ENCODE measurements around the gene KCNH1. TPM values are rescaled to one million over a fixed set of nuclear protein-coding genes. Genes with fewer than 3 reads are reported as not detected.

Gene KCNH1
- total RNA-seq, 1 experiment from 2014 or later = 0.17 TPM

- TF ChIP-seq ZNF512 (CRISPR knock-in tag; IDR thresholded peaks at IDR 0.05; ENCODE audit: borderline replicate concordance) (no peak), SOX15 (CRISPR knock-in tag; IDR thresholded peaks at IDR 0.05) (no peak), ZNF232 (CRISPR knock-in tag; IDR thresholded peaks at IDR 0.05) (no peak), ZNF263 (CRISPR knock-in tag; IDR thresholded peaks at IDR 0.05; ENCODE audit: low read depth) (no peak), ZNF317 (CRISPR knock-in tag; IDR thresholded peaks at IDR 0.05; ENCODE audit: borderline replicate concordance, low read depth) (no peak), ZNF416 (CRISPR knock-in tag; IDR thresholded peaks at IDR 0.05) (no peak), ATF1 (CRISPR knock-in tag; IDR thresholded peaks at IDR 0.05) (no peak), AFF4 (CRISPR knock-in tag; IDR thresholded peaks at IDR 0.05; ENCODE audit: borderline replicate concordance) (no peak), TEAD4 (CRISPR knock-in tag; IDR thresholded peaks at IDR 0.05) (no peak)
- no peaks in the 10 kb centered on the region for H3K9me3 Mint-ChIP-seq
- no peak overlapping the region for H3K27ac Mint-ChIP-seq
- no peaks in the 10 kb centered on the region for H3K36me3 Mint-ChIP-seq
- H3K27me3 Mint-ChIP-seq (ENCODE audit: low read depth) = no peaks in the 10 kb centered on the region
- ATAC-seq (no peak), DNase-seq (ENCODE audit: low spot score) (no peak)
- ChIA-PET CTCF (no interaction called here), POLR2A (no interaction called here)
- H3K4me1 Mint-ChIP-seq = no peaks in the 10 kb centered on the region
- no peak overlapping the region for H3K4me3 Mint-ChIP-seq
Measured at GRCh38 chr1:210910020-210910575, 223.8 kb downstream of the KCNH1 start.

GRCh38 chr1:210908791-210909190, 225.2 kb downstream of the KCNH1 start:
- Mint-ChIP-seq H3K9me3 (no peaks in the 10 kb centered on the region), H3K4me3 (no peak overlapping the region), H3K36me3 (no peaks in the 10 kb centered on the region), H3K27me3 (ENCODE audit: low read depth) (no peaks in the 10 kb centered on the region), H3K4me1 (no peaks in the 10 kb centered on the region), H3K27ac (no peak overlapping the region)
- DNase-seq (ENCODE audit: low spot score) = no peak
- ATAC-seq = no peak
- ChIA-PET POLR2A (interaction anchor here (0.6 kb wide), 1 partner anchor 400 kb away, joined by 3 read pairs; no protein-coding TSS in a partner anchor), CTCF (no interaction called here)
- TF ChIP-seq SMAD3 (CRISPR knock-in tag; IDR thresholded peaks at IDR 0.05; ENCODE audit: borderline replicate concordance) (no peak), OVOL2 (CRISPR knock-in tag; IDR thresholded peaks at IDR 0.05; ENCODE audit: borderline replicate concordance) (no peak), MYBL2 (CRISPR knock-in tag; IDR thresholded peaks at IDR 0.05) (no peak), SMAD4 (CRISPR knock-in tag; IDR thresholded peaks at IDR 0.05) (no peak), FOXP4 (CRISPR knock-in tag; IDR thresholded peaks at IDR 0.05) (no peak), GRHL2 (CRISPR knock-in tag; IDR thresholded peaks at IDR 0.05; ENCODE audit: insufficient replicate concordance, severe bottlenecking) (no peak), USF1 (CRISPR knock-in tag; IDR thresholded peaks at IDR 0.05) (no peak), CREB1 (CRISPR knock-in tag; IDR thresholded peaks at IDR 0.05) (no peak), PREB (CRISPR knock-in tag; IDR thresholded peaks at IDR 0.05; ENCODE audit: borderline replicate concordance) (no peak), TEAD4 (CRISPR knock-in tag; IDR thresholded peaks at IDR 0.05) (no peak), ZBTB21 (CRISPR knock-in tag; IDR thresholded peaks at IDR 0.05; ENCODE audit: borderline replicate concordance) (no peak), ATF2 (CRISPR knock-in tag; IDR thresholded peaks at IDR 0.05; ENCODE audit: borderline replicate concordance, low read depth) (no peak)
